ENCODE data around the gene NDUFB7. TPM values are rescaled to one million over a fixed set of nuclear protein-coding genes. Genes with fewer than 3 reads are reported as not detected.

Gene NDUFB7
- total RNA-seq, 2 donors from 2014 or later = 60.7 to 62.5 TPM

GRCh38 chr19:14517840-14518505, 53.9 kb downstream of the NDUFB7 start, which contains the start of gene DNAJB1:
TSS of gene DNAJB1 (minus strand) at chr19:14518397. CDS start at chr19:14518349, 48 bp downstream.
- Mint-ChIP-seq H3K36me3 (ENCODE audit: low read depth) (peaks cover 8% of the 10 kb centered on the region), H3K4me3 (peak within 1 kb of the TSS; percentile 94), H3K4me1 (peaks cover 53% of the 10 kb centered on the region), H3K27me3 (no peaks in the 10 kb centered on the region), H3K27ac (peak within 1 kb of the TSS; percentile 99)
- no peaks in the 10 kb centered on the region for H3K9me3 ChIP-seq (ENCODE audit: control insufficient read depth, low read length, poor library complexity, severe bottlenecking)
- DNase-seq (peak; percentile 52 to 58 (median 56)), ATAC-seq (peak; percentile 56)

GRCh38 chr19:14517446-14517839, 54.4 kb downstream of the NDUFB7 start:
- peak overlapping the region; percentile 94 for H3K4me3 Mint-ChIP-seq
- peaks cover 48% of the 10 kb centered on the region for H3K4me1 Mint-ChIP-seq
- H3K27ac Mint-ChIP-seq = peak overlapping the region; percentile 99
- no peaks in the 10 kb centered on the region for H3K9me3 ChIP-seq (ENCODE audit: control insufficient read depth, low read length, poor library complexity, severe bottlenecking)
- ATAC-seq = no peak
- DNase-seq = no peak
- no peaks in the 10 kb centered on the region for H3K27me3 Mint-ChIP-seq
- H3K36me3 Mint-ChIP-seq (ENCODE audit: low read depth) = peaks cover 8% of the 10 kb centered on the region

DNA sequence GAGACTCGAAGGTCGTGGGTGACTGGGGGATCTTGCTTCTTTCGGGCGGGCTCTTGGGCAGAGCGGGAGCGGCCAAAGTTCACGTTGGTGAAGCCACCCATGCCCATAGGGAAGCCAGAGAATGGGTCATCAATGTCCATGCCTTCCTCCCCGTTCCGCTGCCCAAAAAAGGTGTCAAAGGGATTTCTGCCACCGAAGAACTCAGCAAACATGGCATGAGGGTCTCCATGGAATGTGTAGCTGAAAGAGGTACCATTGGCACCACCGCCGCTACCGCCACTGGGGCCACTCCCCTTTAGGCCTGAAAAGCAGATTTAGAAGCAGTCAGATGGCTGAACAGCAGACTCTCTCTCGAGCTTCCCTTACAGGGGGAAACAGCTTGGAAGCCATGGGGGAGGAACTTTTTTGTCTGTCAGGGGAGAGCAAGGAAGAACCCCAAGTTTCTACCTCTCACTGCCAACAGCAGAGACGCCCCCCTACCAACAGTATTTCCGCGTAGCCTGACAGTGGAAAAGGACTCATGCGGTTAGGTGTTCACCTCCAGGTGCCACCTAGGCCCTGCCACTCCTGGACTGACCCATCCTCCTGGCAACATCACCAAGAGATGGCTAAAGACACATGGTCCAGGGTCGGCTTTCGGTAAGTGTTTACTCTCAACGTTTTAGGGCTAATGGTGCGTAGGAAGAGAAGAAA, 55.0 kb downstream of the NDUFB7 start:
- no peak for ATAC-seq
- Mint-ChIP-seq H3K27me3 (no peaks in the 10 kb centered on the region), H3K4me1 (peaks cover 42% of the 10 kb centered on the region), H3K27ac (peak overlapping the region; percentile 99), H3K36me3 (ENCODE audit: low read depth) (peaks cover 8% of the 10 kb centered on the region), H3K4me3 (peak overlapping the region; percentile 94)
- no peak for DNase-seq
- H3K9me3 ChIP-seq (ENCODE audit: control insufficient read depth, low read length, poor library complexity, severe bottlenecking) = no peaks in the 10 kb centered on the region

Other genes with a start within 250 kb of the NDUFB7 start
- gene ADGRE5, start 190.6 kb downstream of the NDUFB7 start, total RNA-seq = 1,000 to 10,000 TPM; 1,097 to 1,799 TPM
- 100 to 1,000 TPM; 276 to 284 TPM for gene DDX39A, start 152.7 kb downstream of the NDUFB7 start, total RNA-seq
- gene PKN1, start 138.8 kb downstream of the NDUFB7 start, total RNA-seq = 100 to 1,000 TPM; 163 to 202 TPM
- gene PTGER1, start 96.7 kb downstream of the NDUFB7 start, total RNA-seq = not detected
- gene GIPC1, start 75.9 kb downstream of the NDUFB7 start, total RNA-seq = 10 to 100 TPM; 34.8 to 38.6 TPM
- 100 to 1,000 TPM; 483 to 558 TPM for gene DNAJB1, start 53.7 kb downstream of the NDUFB7 start, total RNA-seq
- gene TECR, start 42.5 kb downstream of the NDUFB7 start, total RNA-seq = 100 to 1,000 TPM; 111 to 125 TPM
- 1 to 10 TPM in 1 of 2 donors, under 1 TPM in 1; 0.34 to 2.4 TPM for gene CLEC17A, start 11.0 kb upstream of the NDUFB7 start, total RNA-seq
- gene ADGRE3, start 102.8 kb upstream of the NDUFB7 start, total RNA-seq = under 1 TPM in 1 of 2 donors, not detected in 1; 0.15 TPM
- gene ZNF333, start 118.0 kb upstream of the NDUFB7 start, total RNA-seq = 10 to 100 TPM; 17.6 to 22.7 TPM
- gene ADGRE2, start 206.5 kb upstream of the NDUFB7 start, total RNA-seq = 10 to 100 TPM in 1 of 2 donors, 1 to 10 TPM in 1; 5.3 to 20.6 TPM